ENCODE results near the gene BCL2L13.

BCL2L13 gene

GRCh38 chr22:17739196-17739975, 100.8 kb downstream of the BCL2L13 start:
- Histone ChIP-seq H3K27ac (ENCODE audit: poor library complexity, severe bottlenecking) (no peak overlapping the region), H3K36me3 (ENCODE audit: low read depth) (peaks cover 9% of the 10 kb centered on the region), H3K27me3 (ENCODE audit: insufficient read depth, poor library complexity, severe bottlenecking) (no peaks in the 10 kb centered on the region), H3K9me3 (ENCODE audit: severe bottlenecking) (no peaks in the 10 kb centered on the region), H3K4me1 (ENCODE audit: insufficient read depth, poor library complexity, severe bottlenecking) (no peaks in the 10 kb centered on the region), H3K4me3 (ENCODE audit: severe bottlenecking) (no peak overlapping the region)
- TF ChIP-seq CTCF (IDR thresholded peaks at IDR 0.05; ENCODE audit: poor library complexity, severe bottlenecking), result no peak
- no peak for ATAC-seq (ENCODE audit: low read depth)
- peak; percentile 57 for DNase-seq (ENCODE audit: low spot score)

GRCh38 chr22:17741866-17742526, 103.4 kb downstream of the BCL2L13 start:
- Histone ChIP-seq H3K36me3 (ENCODE audit: low read depth) (0 out of 2 replicates have a peak, but pooled peaks cover 3% of the 10 kb centered on the region), H3K9me3 (ENCODE audit: severe bottlenecking) (no peaks in the 10 kb centered on the region), H3K4me1 (ENCODE audit: insufficient read depth, poor library complexity, severe bottlenecking) (no peaks in the 10 kb centered on the region), H3K4me3 (ENCODE audit: severe bottlenecking) (no peak overlapping the region), H3K27ac (ENCODE audit: poor library complexity, severe bottlenecking) (no peak overlapping the region), H3K27me3 (ENCODE audit: insufficient read depth, poor library complexity, severe bottlenecking) (no peaks in the 10 kb centered on the region)
- no peak for TF ChIP-seq CTCF (IDR thresholded peaks at IDR 0.05; ENCODE audit: poor library complexity, severe bottlenecking)
- DNase-seq (ENCODE audit: low spot score), result no peak
- no peak for ATAC-seq (ENCODE audit: low read depth)

GRCh38 chr22:17742527-17742902, 104.0 kb downstream of the BCL2L13 start:
- no peaks in the 10 kb centered on the region for H3K9me3 ChIP-seq (ENCODE audit: severe bottlenecking)
- peak; percentile 70 for TF ChIP-seq CTCF (IDR thresholded peaks at IDR 0.05; ENCODE audit: poor library complexity, severe bottlenecking)
- H3K4me3 ChIP-seq (ENCODE audit: severe bottlenecking), result no peak overlapping the region
- no peak for DNase-seq (ENCODE audit: low spot score)
- no peaks in the 10 kb centered on the region for H3K4me1 ChIP-seq (ENCODE audit: insufficient read depth, poor library complexity, severe bottlenecking)
- peak; percentile 77; the same call in 2 of the 3 replicates for ATAC-seq (ENCODE audit: low read depth)
- no peaks in the 10 kb centered on the region for H3K27me3 ChIP-seq (ENCODE audit: insufficient read depth, poor library complexity, severe bottlenecking)
- no peak overlapping the region for H3K27ac ChIP-seq (ENCODE audit: poor library complexity, severe bottlenecking)
- no peaks in the 10 kb centered on the region for H3K36me3 ChIP-seq (ENCODE audit: low read depth)

GRCh38 chr22:17743661-17744411, 105.3 kb downstream of the BCL2L13 start:
- Histone ChIP-seq H3K27me3 (ENCODE audit: insufficient read depth, poor library complexity, severe bottlenecking) (no peaks in the 10 kb centered on the region), H3K4me3 (ENCODE audit: severe bottlenecking) (no peak overlapping the region), H3K27ac (ENCODE audit: poor library complexity, severe bottlenecking) (no peak overlapping the region), H3K9me3 (ENCODE audit: severe bottlenecking) (no peaks in the 10 kb centered on the region), H3K4me1 (ENCODE audit: insufficient read depth, poor library complexity, severe bottlenecking) (no peaks in the 10 kb centered on the region), H3K36me3 (ENCODE audit: low read depth) (no peaks in the 10 kb centered on the region)
- no peak for DNase-seq (ENCODE audit: low spot score)
- TF ChIP-seq CTCF (IDR thresholded peaks at IDR 0.05; ENCODE audit: poor library complexity, severe bottlenecking), result no peak
- peak; percentile 15; the same call in 1 of the 3 replicates for ATAC-seq (ENCODE audit: low read depth)
